Stimulated activated CD4-positive, alpha-beta T cell treated with anti-CD3 and anti-CD28 coated beads, Interleukin-1b, Interleukin-23, amount 100 ng/mL, for 4 hours (primary cell): ENCODE data around the gene NCAM2.
"Not testable (repeated sequence)": the region's sequence is repeated elsewhere in the genome, so short reads cannot be mapped to it uniquely, and the experiment has no call there.

Experiments used
- DNase-seq, 2 donors: peaks; one replicate each; pipeline ENCODE4 v3.0.0-alpha.2; 2020; ENCODE audit warnings: low read depth in 2 of 2

Gene NCAM2

DNA sequence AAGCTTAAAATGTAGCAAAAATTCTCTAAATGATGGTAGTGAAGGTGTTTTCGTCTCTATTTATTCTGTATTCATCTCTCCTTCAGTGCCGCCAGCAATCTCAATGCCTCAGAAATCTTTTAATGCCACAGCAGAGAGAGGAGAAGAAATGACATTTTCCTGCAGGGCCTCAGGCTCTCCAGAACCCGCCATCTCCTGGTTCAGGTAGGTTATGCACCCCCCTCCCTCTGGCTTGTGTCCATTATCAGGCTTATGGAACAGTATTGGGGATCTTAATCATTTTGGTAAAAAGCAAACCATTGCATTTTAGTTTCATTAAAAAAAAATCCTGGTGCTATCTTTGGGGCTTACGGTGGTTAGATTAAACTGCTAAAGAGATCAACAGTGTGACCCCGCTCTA is 326.1 kb downstream of the NCAM2 start:
- DNase-seq: no peak

DNA sequence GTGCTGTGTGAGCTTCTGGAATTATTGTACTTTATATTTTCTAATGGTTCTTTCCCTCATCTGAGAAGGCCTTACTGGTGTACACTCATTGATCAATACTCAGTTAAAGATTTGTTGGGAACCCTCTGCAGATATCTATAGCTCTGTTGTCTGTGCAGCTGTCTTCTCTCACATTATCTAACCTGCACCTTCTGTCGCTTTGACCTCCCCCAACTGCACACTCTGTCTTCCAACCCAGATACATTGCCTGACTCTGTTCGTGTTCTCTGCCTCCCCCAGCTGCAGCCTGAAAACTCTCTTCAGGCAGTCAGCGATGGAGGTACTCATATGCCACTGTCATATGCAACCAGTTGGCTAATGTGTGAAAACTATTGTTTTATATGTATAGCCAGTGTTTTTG is 334.3 kb downstream of the NCAM2 start:
- DNase-seq: no peak

DNA sequence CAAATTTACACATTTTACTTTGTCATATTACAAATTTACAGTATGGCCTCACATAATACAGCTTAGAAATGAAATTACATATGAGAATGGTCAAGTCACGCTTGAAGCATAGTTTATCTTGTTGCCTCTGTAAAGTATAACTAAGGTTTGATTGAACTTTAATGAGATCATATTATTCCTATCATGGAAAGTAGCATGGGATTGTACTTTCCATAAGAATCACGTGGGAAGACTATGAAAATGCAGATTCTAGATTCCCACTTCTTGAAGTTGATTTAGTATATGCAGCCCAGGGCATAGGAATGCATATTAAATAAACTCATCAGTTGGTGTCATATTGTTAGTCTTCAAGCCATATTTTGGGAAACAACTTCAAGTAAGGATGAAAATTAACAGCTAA is 342.8 kb downstream of the NCAM2 start:
- no peak for DNase-seq

DNA sequence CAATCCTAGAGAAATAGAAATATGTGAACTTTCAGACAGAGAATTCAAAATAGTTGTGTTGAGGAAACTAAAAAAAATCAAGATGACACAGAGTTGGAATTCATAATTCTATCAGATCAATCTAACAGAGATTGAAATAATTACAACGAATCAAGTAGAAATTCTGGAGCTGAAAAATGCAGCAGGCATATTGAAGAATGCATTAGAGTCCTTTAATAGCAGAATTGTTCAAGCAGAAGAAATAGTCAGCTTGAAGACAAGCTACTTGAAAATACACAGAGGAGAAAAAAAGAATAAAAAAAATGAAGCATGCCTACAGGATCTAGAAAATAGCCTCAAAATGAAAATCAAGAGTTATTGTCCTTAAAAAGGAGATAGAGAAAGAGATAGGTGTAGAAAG is 347.1 kb downstream of the NCAM2 start:
- DNase-seq: no peak

DNA sequence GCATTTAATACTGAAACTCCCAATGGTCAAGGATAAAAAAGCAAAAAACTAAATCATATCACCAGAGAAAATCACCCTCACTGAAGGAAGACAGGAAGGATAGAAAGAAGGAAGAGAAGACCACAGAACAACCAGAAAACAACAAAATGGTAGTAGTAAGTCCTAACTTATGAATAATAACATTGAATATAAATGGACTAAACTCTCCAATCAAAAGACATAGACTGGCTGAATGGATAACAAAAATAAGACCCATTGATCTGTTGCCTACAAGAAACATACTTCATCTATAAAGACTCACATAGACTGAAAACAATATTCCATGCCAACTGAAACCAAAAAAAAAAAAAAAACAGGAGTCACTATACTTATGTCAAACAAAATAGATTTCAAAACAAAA is 347.7 kb downstream of the NCAM2 start:
- DNase-seq: no peak

DNA sequence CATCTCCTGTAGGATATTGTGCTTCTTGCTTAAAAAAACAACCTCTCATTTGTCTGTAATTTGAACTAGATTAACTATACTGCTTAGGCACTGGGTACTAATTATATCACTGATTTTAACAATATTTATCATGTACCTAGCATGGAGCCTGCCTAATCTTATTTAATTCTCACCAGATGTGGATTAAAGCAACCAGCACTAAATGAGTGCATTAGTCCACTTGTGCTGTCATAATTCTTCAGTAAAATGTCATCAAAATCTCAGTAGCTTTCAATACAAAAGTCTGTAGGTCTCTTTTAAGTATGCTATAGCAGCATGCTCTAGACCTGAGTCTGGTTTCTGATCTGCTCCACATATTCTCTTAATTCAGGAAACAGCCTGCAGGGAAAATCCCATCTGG is 368.1 kb downstream of the NCAM2 start:
- no peak for DNase-seq

DNA sequence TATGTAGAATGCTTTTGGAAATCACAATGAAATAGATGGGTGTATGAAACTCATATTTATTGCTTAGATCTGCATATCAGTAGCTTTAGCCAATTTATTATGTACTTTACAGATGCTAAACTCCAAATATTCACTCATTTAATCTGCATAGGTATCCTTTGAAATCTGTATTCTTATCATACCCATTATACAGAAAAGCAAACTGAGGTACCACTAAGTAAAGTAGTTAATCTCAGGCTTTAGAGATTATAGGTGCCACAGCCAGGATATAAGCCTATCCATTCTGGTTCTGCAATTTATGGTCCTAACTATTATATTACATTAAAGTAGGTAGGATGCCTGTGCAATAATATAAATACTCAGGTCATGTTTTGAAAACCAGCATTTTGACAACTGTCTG is 369.4 kb downstream of the NCAM2 start:
- no peak for DNase-seq

DNA sequence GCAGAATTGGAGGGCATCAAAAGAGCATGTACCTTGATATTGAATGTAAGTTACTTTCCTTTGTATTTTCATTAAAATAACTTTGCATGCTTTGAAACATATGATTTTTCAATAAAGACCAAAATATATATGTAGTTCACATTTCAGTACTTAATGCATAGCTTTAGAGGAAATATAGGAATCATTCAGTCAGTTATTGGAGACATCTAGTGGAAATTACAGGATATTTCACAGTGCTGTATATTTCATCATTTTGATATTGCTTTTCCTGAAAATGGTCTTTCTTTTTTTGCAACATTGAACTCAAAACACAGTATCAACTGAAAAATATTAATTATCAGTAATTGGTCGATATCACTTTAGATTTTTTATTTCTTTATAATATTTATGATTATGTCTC is 375.8 kb downstream of the NCAM2 start:
- DNase-seq: no peak

DNA sequence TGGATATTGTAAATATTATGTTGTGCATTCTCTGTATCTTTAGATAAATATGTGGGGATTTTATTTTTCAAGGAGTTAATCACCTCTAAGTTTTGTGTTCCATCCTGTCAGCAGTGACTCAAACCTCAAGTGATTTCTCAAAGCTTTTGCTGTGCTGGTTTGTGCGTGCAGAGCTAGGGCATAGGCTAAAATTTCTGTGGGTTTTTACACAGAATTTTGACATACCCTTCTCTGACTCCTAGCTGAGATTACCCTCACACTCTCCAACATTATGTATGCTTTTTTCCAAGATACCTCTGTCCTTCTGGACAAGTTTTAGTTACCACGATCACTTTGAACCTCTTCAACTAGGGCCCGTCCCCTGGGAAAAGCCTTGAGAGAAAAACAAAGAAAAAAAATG is 384.9 kb downstream of the NCAM2 start:
- no peak for DNase-seq

DNA sequence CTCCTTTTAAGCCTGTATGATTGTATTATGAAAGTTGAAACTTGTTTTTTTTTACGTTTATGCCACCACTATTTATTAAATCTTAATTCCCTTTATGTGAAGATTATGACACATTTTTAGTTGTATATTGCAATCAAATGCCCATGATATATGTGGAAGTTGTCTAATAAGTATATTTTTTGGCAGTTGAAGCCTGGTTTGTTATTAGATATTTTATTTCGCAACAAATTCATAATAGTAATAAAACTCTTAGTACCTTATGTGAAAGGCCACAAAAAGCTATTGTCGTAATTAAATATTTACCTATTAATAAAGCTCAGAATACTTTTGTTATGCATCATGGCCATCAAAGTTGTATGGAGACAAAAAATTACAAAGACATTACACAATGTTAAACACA is 386.8 kb downstream of the NCAM2 start:
- no peak for DNase-seq

DNA sequence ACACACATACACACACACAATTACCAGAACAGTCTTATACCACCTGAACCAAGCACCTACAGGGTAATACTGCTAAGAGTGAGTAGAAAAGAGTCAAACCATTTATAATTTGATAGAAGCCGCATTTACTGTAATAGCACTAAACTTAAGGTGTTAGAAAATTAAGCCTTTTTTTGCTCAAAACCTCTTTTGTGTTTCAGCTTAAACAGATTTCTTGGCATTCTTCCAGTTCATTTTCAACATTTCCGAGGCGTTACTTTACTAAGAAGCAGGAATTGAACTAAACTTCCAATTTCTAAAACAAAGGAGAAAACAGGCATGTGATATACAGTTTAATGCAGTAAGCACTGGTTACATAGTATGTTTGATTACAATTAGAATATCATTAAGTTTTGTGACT is 387.2 kb downstream of the NCAM2 start:
- no peak for DNase-seq

DNA sequence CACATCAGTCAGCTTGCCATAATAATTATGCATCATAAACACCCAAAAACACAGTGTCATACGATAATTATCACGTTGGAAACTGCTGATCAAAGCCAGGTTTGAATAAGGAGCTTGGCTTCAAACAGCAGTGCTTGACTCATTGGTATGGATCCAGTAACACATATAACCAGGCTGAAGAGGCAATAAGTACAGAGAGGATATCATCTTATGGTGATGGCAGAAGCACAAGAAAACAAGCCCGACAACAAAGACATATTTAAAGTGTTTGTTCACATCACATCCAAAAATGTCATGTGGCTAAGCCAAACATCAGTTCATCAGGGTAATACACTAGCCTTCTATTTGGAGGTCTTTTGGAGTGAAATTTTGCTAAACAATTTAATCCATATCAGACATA is 389.7 kb downstream of the NCAM2 start:
- no peak for DNase-seq

DNA sequence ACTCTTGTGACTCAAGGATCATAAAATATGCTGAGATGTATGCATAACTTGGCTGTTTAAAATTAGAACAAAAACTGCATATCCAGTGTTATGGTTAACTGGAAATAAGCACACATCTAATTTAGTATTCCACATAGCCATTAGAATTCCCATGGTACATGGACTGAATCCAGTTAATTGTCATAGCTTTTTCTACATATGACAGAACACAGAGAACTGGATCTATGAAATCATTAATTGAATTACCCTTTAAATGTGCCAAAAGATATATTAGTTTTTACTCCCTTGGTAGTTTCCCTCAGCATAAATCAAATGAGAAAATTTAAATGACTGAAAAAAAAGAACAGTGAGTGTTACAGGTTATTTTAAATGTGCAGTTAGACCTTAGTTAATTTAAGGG is 395.9 kb downstream of the NCAM2 start:
- DNase-seq: no peak

DNA sequence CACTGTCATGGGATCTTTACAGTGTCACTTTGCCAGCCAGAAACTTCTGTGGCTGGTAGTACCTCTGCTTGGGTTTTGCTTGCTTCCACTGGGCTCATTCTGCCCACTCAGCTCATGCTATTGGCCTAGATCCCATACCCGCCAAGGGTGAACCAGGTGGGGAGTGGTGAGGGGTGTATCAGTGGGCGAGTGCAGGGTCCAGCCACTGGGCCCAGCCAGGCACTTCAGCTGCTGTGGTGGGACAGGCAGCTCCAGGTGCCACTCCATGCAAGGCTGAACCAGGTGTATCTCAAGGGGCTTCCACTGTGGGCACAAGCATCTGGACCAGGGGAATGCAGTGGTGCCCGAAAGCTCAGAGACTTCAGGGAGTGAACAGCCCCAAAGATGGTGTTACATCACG is 398.2 kb downstream of the NCAM2 start:
- DNase-seq: no peak

DNA sequence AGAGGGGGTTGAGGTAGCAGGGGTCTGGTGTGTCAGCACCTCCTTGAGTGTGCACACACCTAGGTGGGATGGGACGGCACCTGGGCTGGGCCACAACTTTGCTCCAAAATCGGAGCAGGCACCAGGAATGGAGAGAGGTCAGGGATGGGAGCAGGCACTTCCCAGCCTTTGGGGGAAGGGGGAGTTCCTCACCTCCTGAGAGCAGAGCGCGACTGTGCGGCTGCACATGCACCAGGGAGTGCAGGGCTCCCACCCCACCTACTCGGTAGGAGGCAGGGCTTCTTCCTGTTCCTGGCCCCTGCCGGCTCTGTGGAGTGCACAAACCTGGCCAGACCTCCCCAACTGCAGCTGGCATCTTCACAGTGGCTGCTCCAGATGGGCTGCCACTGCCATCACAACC is 399.3 kb downstream of the NCAM2 start:
- DNase-seq: no peak

DNA sequence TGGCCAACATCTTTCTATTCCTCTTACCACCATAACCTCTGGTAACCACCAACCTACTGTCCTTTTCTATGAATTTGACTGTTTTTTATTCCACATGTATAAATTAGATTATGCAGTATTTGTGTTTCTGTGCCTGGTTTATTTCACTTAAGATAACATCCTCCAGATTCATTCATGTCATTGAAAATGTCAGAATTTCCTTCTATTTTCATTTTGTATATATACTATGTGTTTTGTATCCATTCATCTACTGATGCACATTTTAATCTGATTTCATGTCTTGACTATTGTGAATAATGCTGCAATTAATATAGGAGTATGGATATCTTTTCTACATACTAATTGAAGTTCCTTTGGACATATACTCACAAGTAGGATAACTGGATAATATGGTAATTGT is 403.2 kb downstream of the NCAM2 start:
- no peak for DNase-seq

DNA sequence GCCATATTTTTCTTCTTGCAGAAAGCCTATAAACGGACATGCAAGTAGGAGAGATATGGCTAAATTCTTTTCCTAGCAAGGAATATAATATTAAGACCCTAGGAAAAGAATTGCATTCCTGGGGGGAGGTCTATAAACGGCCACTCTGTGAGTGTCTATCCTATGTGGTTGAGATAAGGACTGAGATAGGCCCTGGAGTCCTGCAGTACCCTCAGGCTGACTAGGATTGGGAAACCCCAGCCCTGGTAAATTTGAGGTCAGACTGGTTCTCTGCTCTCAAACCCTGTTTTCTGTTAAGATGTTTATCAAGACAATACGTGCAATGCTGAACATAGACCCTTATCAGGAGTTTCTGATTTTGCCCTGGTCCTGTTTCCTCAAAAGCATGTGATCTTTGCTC is 404.0 kb downstream of the NCAM2 start:
- not testable (repeated sequence) for DNase-seq

DNA sequence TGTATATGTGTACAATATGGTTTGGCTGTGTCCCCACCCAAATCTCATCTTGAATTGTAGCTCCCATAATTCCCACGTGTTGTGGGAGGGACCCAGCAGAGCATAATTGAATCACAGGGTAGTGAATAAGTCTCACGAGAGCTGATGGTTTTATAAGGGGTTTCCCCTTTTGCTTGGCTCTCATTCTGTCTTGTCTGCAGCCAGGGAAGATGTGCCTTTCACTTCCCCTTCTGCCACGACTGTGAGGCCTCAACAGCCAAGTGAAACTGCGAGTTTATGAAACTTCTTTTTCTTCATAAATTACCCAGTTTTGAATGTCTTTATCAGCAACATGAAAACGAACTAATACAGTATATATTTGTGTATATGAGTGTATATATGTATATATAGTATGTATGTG is 406.1 kb downstream of the NCAM2 start:
- not testable (repeated sequence) for DNase-seq

DNA sequence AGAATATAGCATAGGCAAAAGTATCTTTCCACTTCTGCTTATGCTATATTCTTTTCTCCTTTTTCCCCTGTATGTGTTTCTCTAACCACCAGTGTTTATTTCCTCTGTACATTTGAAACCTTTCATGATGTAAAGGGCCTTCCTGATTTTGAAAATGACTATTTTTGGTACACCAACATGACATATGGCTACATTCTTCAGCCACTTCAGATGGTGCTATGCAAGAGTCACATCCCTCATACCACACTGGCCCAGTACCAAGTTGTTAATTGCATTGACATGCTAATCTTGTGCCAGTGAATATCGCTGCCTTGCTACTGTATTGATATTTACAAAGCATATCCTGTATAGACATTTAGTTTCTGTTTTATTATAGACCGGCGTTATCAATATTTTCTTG is 408.7 kb downstream of the NCAM2 start:
- no peak for DNase-seq

DNA sequence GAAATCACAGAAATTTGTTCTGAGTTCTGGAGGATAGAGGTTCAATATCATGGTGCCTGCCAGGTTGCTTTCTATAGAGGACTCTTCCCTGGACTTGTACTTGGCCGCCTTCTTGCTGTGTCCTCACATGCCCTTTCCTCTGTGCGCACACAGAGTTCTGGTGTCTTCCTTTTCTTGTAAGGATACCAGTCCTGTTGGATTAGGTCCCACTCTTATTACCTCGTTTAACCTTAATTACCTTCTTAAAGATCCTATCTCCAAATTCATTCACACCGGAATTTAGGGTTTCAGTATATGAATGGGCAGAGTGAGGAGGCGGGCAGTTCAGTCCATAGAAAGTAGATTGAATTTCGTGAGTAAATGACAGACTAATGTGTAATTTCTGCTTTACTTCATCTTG is 413.9 kb downstream of the NCAM2 start:
- no peak for DNase-seq

DNA sequence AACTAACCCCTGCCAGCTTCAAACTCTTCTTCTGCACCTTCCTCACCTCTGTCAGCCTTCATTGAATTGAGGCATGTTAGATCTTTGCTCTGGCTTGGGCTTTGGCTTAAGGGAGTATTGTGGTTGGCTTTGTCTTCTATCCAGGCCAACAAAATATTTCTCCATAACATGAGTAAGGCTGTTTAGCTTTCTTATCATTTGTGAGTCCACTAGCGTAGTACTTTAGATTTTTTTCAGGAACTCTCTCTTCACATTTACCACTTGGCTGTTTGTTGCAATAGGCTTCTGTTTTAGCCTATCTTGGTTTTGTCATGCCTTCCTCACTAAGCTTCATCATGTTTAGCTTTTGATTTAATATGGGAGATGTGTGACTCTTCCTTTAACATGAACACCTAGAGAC is 417.5 kb downstream of the NCAM2 start:
- no peak for DNase-seq

DNA sequence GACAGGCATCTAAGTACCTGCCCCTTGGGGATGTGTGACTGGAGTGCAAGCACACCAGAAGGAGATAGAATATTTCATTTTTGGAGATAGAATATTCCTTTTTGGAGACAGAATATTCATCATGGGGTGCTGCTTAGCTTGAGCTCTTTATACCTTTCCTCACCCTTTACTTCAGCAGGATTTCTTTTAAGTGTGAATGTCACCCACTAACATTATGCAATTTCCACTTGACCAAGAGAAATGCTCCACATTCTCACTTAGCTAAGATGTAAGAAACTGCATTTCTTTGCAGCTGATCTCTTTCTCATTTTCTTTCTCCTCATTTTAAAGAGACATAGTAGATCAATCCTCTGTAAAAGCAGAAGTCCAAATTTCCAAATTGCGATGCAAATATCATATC is 436.7 kb downstream of the NCAM2 start:
- no peak for DNase-seq

DNA sequence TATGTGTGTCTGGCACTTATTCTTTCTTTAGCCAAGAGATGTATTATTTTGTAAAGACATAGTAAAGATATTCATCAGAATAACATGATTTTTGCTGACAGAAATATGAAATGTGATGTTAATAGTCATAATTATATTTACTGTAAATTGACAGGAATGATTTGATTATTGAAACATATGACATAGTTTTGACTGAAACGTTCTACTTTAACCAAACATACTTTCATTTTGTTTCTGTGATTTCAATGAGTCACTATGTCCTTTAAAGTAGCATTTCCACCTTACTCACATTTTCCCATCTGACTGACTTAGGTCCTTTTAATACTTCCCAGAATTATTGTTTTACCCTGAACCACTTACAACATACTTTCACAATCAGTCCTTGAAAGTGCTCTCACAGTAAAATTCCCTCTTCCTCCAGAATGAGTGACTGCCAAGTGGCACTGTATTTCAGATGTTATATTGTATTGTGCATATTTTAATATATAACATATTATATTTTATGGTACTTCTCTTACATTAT is 437.9 kb downstream of the NCAM2 start:
- no peak for DNase-seq

DNA sequence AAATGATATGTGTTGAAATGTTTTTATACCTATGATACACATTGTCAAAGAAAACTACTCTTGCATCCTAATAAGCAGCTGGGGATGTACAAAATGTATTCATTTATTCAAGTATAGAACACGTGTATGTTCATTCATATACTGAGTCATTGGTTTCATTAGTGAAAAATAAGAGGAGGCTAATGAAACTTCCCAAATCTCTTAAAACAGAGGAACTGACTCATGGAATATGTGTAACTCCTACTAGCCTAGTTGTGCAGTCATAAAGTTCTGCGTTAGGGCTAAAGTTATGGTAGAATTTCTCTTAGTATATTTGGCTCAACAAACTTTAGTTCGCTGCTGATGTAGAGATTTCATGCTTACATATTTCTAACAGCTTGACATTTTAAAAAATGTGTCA is 441.6 kb downstream of the NCAM2 start:
- DNase-seq: no peak

DNA sequence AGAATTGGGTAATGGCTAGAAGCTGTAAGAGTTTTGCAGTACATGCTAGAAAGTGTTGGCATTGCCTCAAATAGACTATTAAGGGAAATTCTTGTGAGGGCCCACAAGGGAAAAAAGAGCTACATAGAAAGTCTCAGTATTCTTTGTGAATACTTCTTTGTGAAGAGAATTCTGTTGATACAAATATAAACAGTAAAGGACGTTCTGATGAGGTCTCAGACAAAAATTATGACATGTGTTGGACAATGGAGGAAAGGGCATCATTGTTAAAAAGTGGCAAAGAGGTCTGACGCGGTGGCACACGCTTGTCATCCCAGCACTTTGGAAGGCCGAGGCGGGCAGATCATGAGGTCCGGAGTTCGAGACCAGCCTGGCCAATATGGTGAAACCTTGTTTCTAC is 458.9 kb downstream of the NCAM2 start:
- no peak for DNase-seq
